ENCODE measurements around the gene PER3.
A peak's percentile ranks its signal among the peaks of the same experiment; 100 is the strongest.

PER3 gene

GRCh38 chr1:7831458-7831857, 47.4 kb downstream of the PER3 start:
- DNase-seq: no peak

- DNase-seq: no peak
These were observed 48.9 kb downstream of the PER3 start for GRCh38 chr1:7833035-7833434.

- DNase-seq: no peak
These were observed 54.6 kb downstream of the PER3 start for GRCh38 chr1:7838714-7839113.

- no peak for DNase-seq
These were observed 55.4 kb downstream of the PER3 start for GRCh38 chr1:7839526-7839925.

- DNase-seq: no peak
These were observed 58.4 kb downstream of the PER3 start for GRCh38 chr1:7842517-7842916.

GRCh38 chr1:7845761-7846160, 61.7 kb downstream of the PER3 start:
- DNase-seq: no peak

- DNase-seq: no peak
These were observed 62.6 kb downstream of the PER3 start for GRCh38 chr1:7846656-7847055.

- DNase-seq: no peak
These were observed 63.5 kb downstream of the PER3 start for GRCh38 chr1:7847599-7847998.

- no peak for DNase-seq
These were observed 66.7 kb downstream of the PER3 start for GRCh38 chr1:7850786-7851185.

- no peak for DNase-seq
These were observed 69.0 kb downstream of the PER3 start, which contains the start of gene UTS2 for GRCh38 chr1:7852804-7853683. Gene UTS2, minus strand, starts transcription at chr1:7853065. Its CDS starts 62 bp downstream, at chr1:7853003.

GRCh38 chr1:7853684-7854026, 69.6 kb downstream of the PER3 start:
- DNase-seq: no peak

- DNase-seq: peak in 1 of 56 donors; percentile 18
These were observed 72.3 kb downstream of the PER3 start for GRCh38 chr1:7856345-7856744.

- DNase-seq: no peak
These were observed 72.9 kb downstream of the PER3 start for GRCh38 chr1:7857000-7857399.

GRCh38 chr1:7857985-7858384, 73.9 kb downstream of the PER3 start:
- no peak for DNase-seq

- DNase-seq: no peak
These were observed 75.3 kb downstream of the PER3 start for GRCh38 chr1:7859406-7859805.

GRCh38 chr1:7860130-7860529, 76.0 kb downstream of the PER3 start:
- DNase-seq: no peak

GRCh38 chr1:7861452-7861851, 77.4 kb downstream of the PER3 start:
- no peak for DNase-seq

GRCh38 chr1:7862211-7863060, 78.3 kb downstream of the PER3 start:
- no peak for DNase-seq

GRCh38 chr1:7863756-7864328, 79.8 kb downstream of the PER3 start:
- no peak for DNase-seq

- no peak for DNase-seq
These were observed 81.9 kb downstream of the PER3 start for GRCh38 chr1:7865978-7866377.

- DNase-seq: no peak
These were observed 84.1 kb downstream of the PER3 start for GRCh38 chr1:7868070-7868780.

Data from amygdala (tissue), 56 donors.